ENCODE data around the gene TK2.

DNA sequence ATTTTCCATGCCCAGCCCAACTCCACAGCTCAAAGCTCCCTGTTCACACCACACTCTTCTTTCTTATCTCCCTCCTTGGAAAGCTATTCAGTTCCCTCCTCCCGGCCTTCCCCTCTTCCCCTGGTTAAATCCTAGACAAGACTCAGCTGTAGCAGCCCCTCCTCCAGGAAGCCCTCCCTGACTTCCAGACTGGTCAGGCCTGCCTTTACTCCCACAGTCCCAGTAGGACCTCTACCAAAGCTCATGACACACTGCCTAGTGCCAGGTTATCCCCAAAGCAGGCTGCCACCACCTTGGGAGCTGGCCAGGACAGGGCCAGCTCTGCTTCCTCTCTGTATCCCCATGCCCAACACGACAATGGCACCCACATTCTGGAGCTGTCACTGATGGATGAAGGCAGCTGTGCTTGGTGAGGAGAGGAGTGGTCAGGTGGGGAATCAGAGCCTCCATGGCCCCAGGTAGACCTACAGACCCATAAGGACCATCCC, 72.8 kb downstream of the TK2 start:
- no peak for TF ChIP-seq OSR1 (CRISPR knock-in tag; IDR thresholded peaks at IDR 0.05)
- TF ChIP-seq ZC3H10 (CRISPR knock-in tag; IDR thresholded peaks at IDR 0.05), result no peak
- no peak for TF ChIP-seq BACH2 (CRISPR knock-in tag; IDR thresholded peaks at IDR 0.05; ENCODE audit: borderline replicate concordance)
- TF ChIP-seq CSDC2 (CRISPR knock-in tag; IDR thresholded peaks at IDR 0.05), result no peak
- TF ChIP-seq, protein P1, sequence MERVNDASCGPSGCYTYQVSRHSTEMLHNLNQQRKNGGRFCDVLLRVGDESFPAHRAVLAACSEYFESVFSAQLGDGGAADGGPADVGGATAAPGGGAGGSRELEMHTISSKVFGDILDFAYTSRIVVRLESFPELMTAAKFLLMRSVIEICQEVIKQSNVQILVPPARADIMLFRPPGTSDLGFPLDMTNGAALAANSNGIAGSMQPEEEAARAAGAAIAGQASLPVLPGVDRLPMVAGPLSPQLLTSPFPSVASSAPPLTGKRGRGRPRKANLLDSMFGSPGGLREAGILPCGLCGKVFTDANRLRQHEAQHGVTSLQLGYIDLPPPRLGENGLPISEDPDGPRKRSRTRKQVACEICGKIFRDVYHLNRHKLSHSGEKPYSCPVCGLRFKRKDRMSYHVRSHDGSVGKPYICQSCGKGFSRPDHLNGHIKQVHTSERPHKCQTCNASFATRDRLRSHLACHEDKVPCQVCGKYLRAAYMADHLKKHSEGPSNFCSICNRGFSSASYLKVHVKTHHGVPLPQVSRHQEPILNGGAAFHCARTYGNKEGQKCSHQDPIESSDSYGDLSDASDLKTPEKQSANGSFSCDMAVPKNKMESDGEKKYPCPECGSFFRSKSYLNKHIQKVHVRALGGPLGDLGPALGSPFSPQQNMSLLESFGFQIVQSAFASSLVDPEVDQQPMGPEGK (CRISPR knock-in tag; IDR thresholded peaks at IDR 0.05; ENCODE audit: borderline replicate concordance), result no peak
- TF ChIP-seq, protein P2, sequence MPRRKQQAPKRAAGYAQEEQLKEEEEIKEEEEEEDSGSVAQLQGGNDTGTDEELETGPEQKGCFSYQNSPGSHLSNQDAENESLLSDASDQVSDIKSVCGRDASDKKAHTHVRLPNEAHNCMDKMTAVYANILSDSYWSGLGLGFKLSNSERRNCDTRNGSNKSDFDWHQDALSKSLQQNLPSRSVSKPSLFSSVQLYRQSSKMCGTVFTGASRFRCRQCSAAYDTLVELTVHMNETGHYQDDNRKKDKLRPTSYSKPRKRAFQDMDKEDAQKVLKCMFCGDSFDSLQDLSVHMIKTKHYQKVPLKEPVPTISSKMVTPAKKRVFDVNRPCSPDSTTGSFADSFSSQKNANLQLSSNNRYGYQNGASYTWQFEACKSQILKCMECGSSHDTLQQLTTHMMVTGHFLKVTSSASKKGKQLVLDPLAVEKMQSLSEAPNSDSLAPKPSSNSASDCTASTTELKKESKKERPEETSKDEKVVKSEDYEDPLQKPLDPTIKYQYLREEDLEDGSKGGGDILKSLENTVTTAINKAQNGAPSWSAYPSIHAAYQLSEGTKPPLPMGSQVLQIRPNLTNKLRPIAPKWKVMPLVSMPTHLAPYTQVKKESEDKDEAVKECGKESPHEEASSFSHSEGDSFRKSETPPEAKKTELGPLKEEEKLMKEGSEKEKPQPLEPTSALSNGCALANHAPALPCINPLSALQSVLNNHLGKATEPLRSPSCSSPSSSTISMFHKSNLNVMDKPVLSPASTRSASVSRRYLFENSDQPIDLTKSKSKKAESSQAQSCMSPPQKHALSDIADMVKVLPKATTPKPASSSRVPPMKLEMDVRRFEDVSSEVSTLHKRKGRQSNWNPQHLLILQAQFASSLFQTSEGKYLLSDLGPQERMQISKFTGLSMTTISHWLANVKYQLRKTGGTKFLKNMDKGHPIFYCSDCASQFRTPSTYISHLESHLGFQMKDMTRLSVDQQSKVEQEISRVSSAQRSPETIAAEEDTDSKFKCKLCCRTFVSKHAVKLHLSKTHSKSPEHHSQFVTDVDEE (CRISPR knock-in tag; IDR thresholded peaks at IDR 0.05), result no peak
- TF ChIP-seq, protein P3, sequence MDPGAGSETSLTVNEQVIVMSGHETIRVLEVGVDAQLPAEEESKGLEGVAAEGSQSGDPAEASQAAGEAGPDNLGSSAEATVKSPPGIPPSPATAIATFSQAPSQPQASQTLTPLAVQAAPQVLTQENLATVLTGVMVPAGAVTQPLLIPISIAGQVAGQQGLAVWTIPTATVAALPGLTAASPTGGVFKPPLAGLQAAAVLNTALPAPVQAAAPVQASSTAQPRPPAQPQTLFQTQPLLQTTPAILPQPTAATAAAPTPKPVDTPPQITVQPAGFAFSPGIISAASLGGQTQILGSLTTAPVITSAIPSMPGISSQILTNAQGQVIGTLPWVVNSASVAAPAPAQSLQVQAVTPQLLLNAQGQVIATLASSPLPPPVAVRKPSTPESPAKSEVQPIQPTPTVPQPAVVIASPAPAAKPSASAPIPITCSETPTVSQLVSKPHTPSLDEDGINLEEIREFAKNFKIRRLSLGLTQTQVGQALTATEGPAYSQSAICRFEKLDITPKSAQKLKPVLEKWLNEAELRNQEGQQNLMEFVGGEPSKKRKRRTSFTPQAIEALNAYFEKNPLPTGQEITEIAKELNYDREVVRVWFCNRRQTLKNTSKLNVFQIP (CRISPR knock-in tag; IDR thresholded peaks at IDR 0.05; ENCODE audit: borderline replicate concordance, low read depth), result no peak
- TF ChIP-seq RARB (CRISPR knock-in tag; IDR thresholded peaks at IDR 0.05), result no peak
- TF ChIP-seq ZFP3 (CRISPR knock-in tag; IDR thresholded peaks at IDR 0.05), result no peak
- TF ChIP-seq ZNF70 (CRISPR knock-in tag; IDR thresholded peaks at IDR 0.05), result no peak

Data from SK-N-SH treated with all-trans-retinoic acid at 6 μM for 48 hours (cell line).